GM12892 (cell line): ENCODE measurements around the gene LYRM4.

Source experiments
- POLR2A ChIP-seq: IDR thresholded peaks from 2 replicates; pipeline ENCODE4 v1.6.1; 2011; ENCODE audit warnings: low read depth, low read length, control low read depth
- POLR2AphosphoS5 ChIP-seq: IDR thresholded peaks from 2 replicates; pipeline ENCODE4 v1.6.1; 2011; ENCODE audit warnings: low read depth, low read length, control low read depth
- TAF1 ChIP-seq: IDR thresholded peaks from 2 replicates; pipeline ENCODE4 v1.6.1; 2011; ENCODE audit warnings: low read depth, mild to moderate bottlenecking, control low read depth, low read length, borderline replicate concordance

DNA sequence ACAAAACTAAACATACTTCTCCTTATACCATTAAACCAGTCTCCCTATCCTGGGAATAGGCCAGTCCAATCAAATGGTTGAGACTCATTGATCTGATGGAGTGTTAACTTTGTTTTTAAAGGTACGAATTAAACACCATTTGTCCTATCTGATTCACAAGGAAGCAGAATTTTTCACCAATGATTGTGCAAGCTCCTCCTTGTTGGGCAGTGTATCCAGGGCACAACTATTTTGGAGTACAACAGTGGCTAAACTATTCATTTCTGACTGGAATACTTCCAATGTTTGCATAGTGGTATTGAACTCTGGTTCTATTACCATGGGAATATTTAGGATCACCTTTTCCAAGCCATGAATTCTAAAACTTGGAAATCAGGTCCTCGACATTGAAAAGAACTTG, 181.1 kb downstream of the LYRM4 start:
- TF ChIP-seq POLR2A (no peak), POLR2AphosphoS5 (no peak), TAF1 (no peak)
